Measurements from ENCODE around the gene DSG2. TPM values are rescaled to one million over a fixed set of nuclear protein-coding genes. Genes with fewer than 3 reads are reported as not detected.

DSG2 gene
- total and polyA plus RNA-seq, 2 of the 4 experiments (the other 2 are of a cell fraction): 1.8 to 2.3 TPM

- BruUV-seq (replicated peaks): no TSS peak
- Histone ChIP-seq H2BK15ac (ENCODE audit: low read depth, low read length) (no peak overlapping the region), H3K14ac (replicated peaks; ENCODE audit: low read depth, low read length) (no peak overlapping the region), H3K4me2 (ENCODE audit: low read depth, low read length) (no peak overlapping the region), H3K36me3 (ENCODE audit: control insufficient read depth, insufficient read depth, low read length) (no peaks in the 10 kb centered on the region), H3K4ac (ENCODE audit: low read depth, low read length) (no peak overlapping the region), H4K91ac (ENCODE audit: insufficient read depth, low read depth, low read length) (no peak overlapping the region), H3K23ac (ENCODE audit: low read depth, low read length) (no peak overlapping the region), H3K9ac (ENCODE audit: low read depth, low read length) (no peak overlapping the region), H4K8ac (ENCODE audit: low read depth in 2 of 2, low read length in 2 of 2) (no peak overlapping the region), H3K4me3 (ENCODE audit: insufficient read depth, low read depth, low read length) (no peak overlapping the region), H3K27ac (ENCODE audit: insufficient read depth, low read length) (no peak overlapping the region), H3K56ac (ENCODE audit: extremely low read depth, insufficient read depth, low read length) (no peak overlapping the region), H2AFZ (replicated peaks; ENCODE audit: low read length, poor library complexity) (no peak overlapping the region), H4K20me1 (ENCODE audit: insufficient read depth, low read length) (no peaks in the 10 kb centered on the region), H2AK9ac (replicated peaks; ENCODE audit: low read depth, low read length, poor library complexity) (no peak overlapping the region), H2BK120ac (ENCODE audit: low read depth, low read length) (no peak overlapping the region), H4K5ac (ENCODE audit: low read depth, low read length) (no peak overlapping the region), H2BK20ac (ENCODE audit: low read depth, low read length) (no peak overlapping the region), H3K18ac (ENCODE audit: low read depth, low read length) (no peak overlapping the region), H3K9me3 (ENCODE audit: control insufficient read depth, insufficient read depth, low read length) (no peaks in the 10 kb centered on the region), H3K79me1 (ENCODE audit: low read depth in 1 of 2, low read length in 2 of 2) (no peaks in the 10 kb centered on the region), H3K9me1 (ENCODE audit: insufficient read depth, low read length) (no peaks in the 10 kb centered on the region), H3K4me1 (ENCODE audit: control insufficient read depth, insufficient read depth, low read length) (no peaks in the 10 kb centered on the region), H3K27me3 (ENCODE audit: control insufficient read depth, insufficient read depth, low read length) (no peaks in the 10 kb centered on the region), H2BK5ac (ENCODE audit: low read depth, low read length, poor library complexity, severe bottlenecking) (no peak overlapping the region), H2AK5ac (ENCODE audit: low read depth, low read length) (no peak overlapping the region)
- no peak for ATAC-seq (ENCODE audit: low read depth)
- dilution Hi-C loops (cut with HindIII; ENCODE audit: low sequenced_read_pairs, unreplicated experiment) (no loop called here), intact Hi-C loops (cut with micrococcal nuclease) (no loop called here), in situ Hi-C loops (cut with MboI; ENCODE audit: low sequenced_read_pairs) (no loop called here)
- ChIA-PET CTCF (no interaction called here), POLR2A (ENCODE audit: unreplicated experiment) (no interaction called here)
- no CpG with 5 or more reads among the region's 3 CpGs for WGBS, 2 experiments (ENCODE audit: extremely low coverage in 2 of 2, insufficient read length in 1 of 2)
- no peak for DNase-seq
- TF ChIP-seq CTCF (conservative IDR thresholded peaks at IDR 0.05; ENCODE audit: low read depth, low read length): no peak
Measured at GRCh38 chr18:31516437-31516836, 18.5 kb downstream of the DSG2 start.

All from IMR-90 (cell line).